ENCODE measurements around the gene HYCC2. TPM values are rescaled to one million over a fixed set of nuclear protein-coding genes. Genes with fewer than 3 reads are reported as not detected.

Gene HYCC2
- total RNA-seq, 1 experiment from 2014 or later: 40.0 TPM

- peak; percentile 37 for DNase-seq
- no peak overlapping the region for H3K9ac ChIP-seq (ENCODE audit: low read length)
- H3K4me1 ChIP-seq (ENCODE audit: low read length): peaks cover 45% of the 10 kb centered on the region
- H3K79me2 ChIP-seq (ENCODE audit: low read length): no peaks in the 10 kb centered on the region; the same call in 1 of the 2 replicates
- no peaks in the 10 kb centered on the region for H3K9me3 ChIP-seq (ENCODE audit: low read length)
- H3K36me3 ChIP-seq (ENCODE audit: insufficient read depth, low read length): no peaks in the 10 kb centered on the region
- no peaks in the 10 kb centered on the region for H3K27me3 ChIP-seq (ENCODE audit: low read length)
- peak overlapping the region; percentile 16 for H3K4me2 ChIP-seq (ENCODE audit: low read depth, low read length, poor library complexity, severe bottlenecking)
- no peaks in the 10 kb centered on the region for H3K9me2 ChIP-seq (replicated peaks; ENCODE audit: insufficient read depth, low read length)
- no peak overlapping the region for H2AFZ ChIP-seq (ENCODE audit: low read length)
- no peak overlapping the region for H3K4me3 ChIP-seq (ENCODE audit: low read length)
- no peak overlapping the region for H3K27ac ChIP-seq (ENCODE audit: low read length)
- H4K20me1 ChIP-seq (ENCODE audit: insufficient read depth, low read depth, low read length): no peaks in the 10 kb centered on the region
These were observed 43.4 kb upstream of the HYCC2 start for GRCh38 chr2:201114846-201115245.

- Histone ChIP-seq H4K20me1 (ENCODE audit: insufficient read depth, low read depth, low read length) (no peaks in the 10 kb centered on the region), H3K9ac (ENCODE audit: low read length) (no peak overlapping the region), H3K4me1 (ENCODE audit: low read length) (peaks cover 40% of the 10 kb centered on the region), H3K9me3 (ENCODE audit: low read length) (no peaks in the 10 kb centered on the region), H3K4me2 (ENCODE audit: low read depth, low read length, poor library complexity, severe bottlenecking) (peak overlapping the region; percentile 14), H3K4me3 (ENCODE audit: low read length) (no peak overlapping the region), H3K27ac (ENCODE audit: low read length) (no peak overlapping the region), H3K9me2 (replicated peaks; ENCODE audit: insufficient read depth, low read length) (no peaks in the 10 kb centered on the region), H2AFZ (ENCODE audit: low read length) (no peak overlapping the region), H3K79me2 (ENCODE audit: low read length) (no peaks in the 10 kb centered on the region; the same call in 1 of the 2 replicates), H3K27me3 (ENCODE audit: low read length) (no peaks in the 10 kb centered on the region), H3K36me3 (ENCODE audit: insufficient read depth, low read length) (no peaks in the 10 kb centered on the region)
- peak; percentile 24 for DNase-seq
These were observed 42.9 kb upstream of the HYCC2 start for GRCh38 chr2:201114350-201114749.

GRCh38 chr2:201111096-201111495, 39.6 kb upstream of the HYCC2 start:
- Histone ChIP-seq H2AFZ (ENCODE audit: low read length) (no peak overlapping the region), H3K4me1 (ENCODE audit: low read length) (peaks cover 12% of the 10 kb centered on the region), H3K4me2 (ENCODE audit: low read depth, low read length, poor library complexity, severe bottlenecking) (no peak overlapping the region), H4K20me1 (ENCODE audit: insufficient read depth, low read depth, low read length) (no peaks in the 10 kb centered on the region), H3K27ac (ENCODE audit: low read length) (no peak overlapping the region), H3K79me2 (ENCODE audit: low read length) (no peaks in the 10 kb centered on the region), H3K4me3 (ENCODE audit: low read length) (no peak overlapping the region), H3K9me2 (replicated peaks; ENCODE audit: insufficient read depth, low read length) (no peaks in the 10 kb centered on the region), H3K9me3 (ENCODE audit: low read length) (no peaks in the 10 kb centered on the region), H3K36me3 (ENCODE audit: insufficient read depth, low read length) (no peaks in the 10 kb centered on the region), H3K27me3 (ENCODE audit: low read length) (no peaks in the 10 kb centered on the region), H3K9ac (ENCODE audit: low read length) (no peak overlapping the region)
- DNase-seq: no peak

GRCh38 chr2:201110615-201111014, 39.1 kb upstream of the HYCC2 start:
- no peak overlapping the region for H3K9ac ChIP-seq (ENCODE audit: low read length)
- H3K4me2 ChIP-seq (ENCODE audit: low read depth, low read length, poor library complexity, severe bottlenecking): no peak overlapping the region
- no peaks in the 10 kb centered on the region for H4K20me1 ChIP-seq (ENCODE audit: insufficient read depth, low read depth, low read length)
- peaks cover 7% of the 10 kb centered on the region for H3K4me1 ChIP-seq (ENCODE audit: low read length)
- no peaks in the 10 kb centered on the region for H3K36me3 ChIP-seq (ENCODE audit: insufficient read depth, low read length)
- H3K9me3 ChIP-seq (ENCODE audit: low read length): no peaks in the 10 kb centered on the region
- H3K9me2 ChIP-seq (replicated peaks; ENCODE audit: insufficient read depth, low read length): no peaks in the 10 kb centered on the region
- no peak overlapping the region for H2AFZ ChIP-seq (ENCODE audit: low read length)
- DNase-seq: no peak
- H3K4me3 ChIP-seq (ENCODE audit: low read length): no peak overlapping the region
- H3K79me2 ChIP-seq (ENCODE audit: low read length): no peaks in the 10 kb centered on the region
- H3K27me3 ChIP-seq (ENCODE audit: low read length): no peaks in the 10 kb centered on the region
- H3K27ac ChIP-seq (ENCODE audit: low read length): no peak overlapping the region

GRCh38 chr2:201109186-201109585, 37.7 kb upstream of the HYCC2 start:
- Histone ChIP-seq H3K4me3 (ENCODE audit: low read length) (no peak overlapping the region), H3K4me1 (ENCODE audit: low read length) (peaks cover 18% of the 10 kb centered on the region), H3K9me2 (replicated peaks; ENCODE audit: insufficient read depth, low read length) (no peaks in the 10 kb centered on the region), H2AFZ (ENCODE audit: low read length) (no peak overlapping the region), H3K27me3 (ENCODE audit: low read length) (no peaks in the 10 kb centered on the region), H4K20me1 (ENCODE audit: insufficient read depth, low read depth, low read length) (no peaks in the 10 kb centered on the region), H3K4me2 (ENCODE audit: low read depth, low read length, poor library complexity, severe bottlenecking) (no peak overlapping the region), H3K27ac (ENCODE audit: low read length) (no peak overlapping the region), H3K36me3 (ENCODE audit: insufficient read depth, low read length) (no peaks in the 10 kb centered on the region), H3K9me3 (ENCODE audit: low read length) (no peaks in the 10 kb centered on the region), H3K79me2 (ENCODE audit: low read length) (no peaks in the 10 kb centered on the region), H3K9ac (ENCODE audit: low read length) (no peak overlapping the region)
- DNase-seq: peak; percentile 20

GRCh38 chr2:201108341-201108740, 36.9 kb upstream of the HYCC2 start:
- Histone ChIP-seq H3K36me3 (ENCODE audit: insufficient read depth, low read length) (no peaks in the 10 kb centered on the region), H3K4me1 (ENCODE audit: low read length) (peaks cover 20% of the 10 kb centered on the region), H3K9ac (ENCODE audit: low read length) (no peak overlapping the region), H4K20me1 (ENCODE audit: insufficient read depth, low read depth, low read length) (no peaks in the 10 kb centered on the region), H3K79me2 (ENCODE audit: low read length) (no peaks in the 10 kb centered on the region), H3K27ac (ENCODE audit: low read length) (no peak overlapping the region), H2AFZ (ENCODE audit: low read length) (no peak overlapping the region), H3K4me2 (ENCODE audit: low read depth, low read length, poor library complexity, severe bottlenecking) (no peak overlapping the region), H3K27me3 (ENCODE audit: low read length) (no peaks in the 10 kb centered on the region), H3K9me3 (ENCODE audit: low read length) (no peaks in the 10 kb centered on the region), H3K4me3 (ENCODE audit: low read length) (no peak overlapping the region), H3K9me2 (replicated peaks; ENCODE audit: insufficient read depth, low read length) (no peaks in the 10 kb centered on the region)
- peak; percentile 22 for DNase-seq

- Histone ChIP-seq H3K4me1 (ENCODE audit: low read length) (peaks cover 20% of the 10 kb centered on the region), H2AFZ (ENCODE audit: low read length) (no peak overlapping the region), H3K27ac (ENCODE audit: low read length) (no peak overlapping the region), H3K27me3 (ENCODE audit: low read length) (no peaks in the 10 kb centered on the region), H3K36me3 (ENCODE audit: insufficient read depth, low read length) (no peaks in the 10 kb centered on the region), H3K4me3 (ENCODE audit: low read length) (no peak overlapping the region), H3K9me3 (ENCODE audit: low read length) (no peaks in the 10 kb centered on the region), H3K9me2 (replicated peaks; ENCODE audit: insufficient read depth, low read length) (no peaks in the 10 kb centered on the region), H3K4me2 (ENCODE audit: low read depth, low read length, poor library complexity, severe bottlenecking) (no peak overlapping the region), H4K20me1 (ENCODE audit: insufficient read depth, low read depth, low read length) (no peaks in the 10 kb centered on the region), H3K9ac (ENCODE audit: low read length) (no peak overlapping the region), H3K79me2 (ENCODE audit: low read length) (no peaks in the 10 kb centered on the region)
- no peak for DNase-seq
These were observed 36.2 kb upstream of the HYCC2 start for GRCh38 chr2:201107624-201108023.

GRCh38 chr2:201105759-201106158, 34.3 kb upstream of the HYCC2 start:
- no peak overlapping the region for H3K4me3 ChIP-seq (ENCODE audit: low read length)
- H3K4me1 ChIP-seq (ENCODE audit: low read length): peaks cover 15% of the 10 kb centered on the region
- no peaks in the 10 kb centered on the region for H3K36me3 ChIP-seq (ENCODE audit: insufficient read depth, low read length)
- no peaks in the 10 kb centered on the region for H3K79me2 ChIP-seq (ENCODE audit: low read length)
- no peak overlapping the region for H3K27ac ChIP-seq (ENCODE audit: low read length)
- H2AFZ ChIP-seq (ENCODE audit: low read length): no peak overlapping the region
- no peaks in the 10 kb centered on the region for H3K9me2 ChIP-seq (replicated peaks; ENCODE audit: insufficient read depth, low read length)
- H3K4me2 ChIP-seq (ENCODE audit: low read depth, low read length, poor library complexity, severe bottlenecking): no peak overlapping the region
- no peaks in the 10 kb centered on the region for H3K9me3 ChIP-seq (ENCODE audit: low read length)
- DNase-seq: no peak
- H3K9ac ChIP-seq (ENCODE audit: low read length): no peak overlapping the region
- H4K20me1 ChIP-seq (ENCODE audit: insufficient read depth, low read depth, low read length): no peaks in the 10 kb centered on the region
- no peaks in the 10 kb centered on the region for H3K27me3 ChIP-seq (ENCODE audit: low read length)

- no peaks in the 10 kb centered on the region for H4K20me1 ChIP-seq (ENCODE audit: insufficient read depth, low read depth, low read length)
- H3K79me2 ChIP-seq (ENCODE audit: low read length): no peaks in the 10 kb centered on the region
- DNase-seq: peak; percentile 32
- H3K9me2 ChIP-seq (replicated peaks; ENCODE audit: insufficient read depth, low read length): no peaks in the 10 kb centered on the region
- no peak overlapping the region for H3K9ac ChIP-seq (ENCODE audit: low read length)
- H3K27ac ChIP-seq (ENCODE audit: low read length): no peak overlapping the region
- no peaks in the 10 kb centered on the region for H3K36me3 ChIP-seq (ENCODE audit: insufficient read depth, low read length)
- H3K27me3 ChIP-seq (ENCODE audit: low read length): no peaks in the 10 kb centered on the region
- no peak overlapping the region for H2AFZ ChIP-seq (ENCODE audit: low read length)
- H3K4me3 ChIP-seq (ENCODE audit: low read length): no peak overlapping the region
- H3K9me3 ChIP-seq (ENCODE audit: low read length): no peaks in the 10 kb centered on the region
- H3K4me1 ChIP-seq (ENCODE audit: low read length): peaks cover 17% of the 10 kb centered on the region
- H3K4me2 ChIP-seq (ENCODE audit: low read depth, low read length, poor library complexity, severe bottlenecking): no peak overlapping the region
These were observed 29.0 kb upstream of the HYCC2 start for GRCh38 chr2:201100497-201100896.
